Measurements from ENCODE around the gene DLG2. TPM values are rescaled to one million over a fixed set of nuclear protein-coding genes. Genes with fewer than 3 reads are reported as not detected.

DLG2 gene
- total RNA-seq, 1 donor from 2014 or later: 7.2 TPM

- Histone ChIP-seq H3K27me3 (ENCODE audit: low read depth) (no peaks in the 10 kb centered on the region), H3K9me3 (peaks cover 2% of the 10 kb centered on the region), H3K4me1 (no peaks in the 10 kb centered on the region), H3K4me3 (no peak overlapping the region), H3K27ac (no peak overlapping the region), H3K36me3 (no peaks in the 10 kb centered on the region)
- no peak for DNase-seq
- no peak for TF ChIP-seq CTCF (IDR thresholded peaks at IDR 0.05)
- intact Hi-C loops (cut with DNase I): no loop called here
- ATAC-seq: no peak
These were observed 358.0 kb downstream of the DLG2 start for GRCh38 chr11:85269109-85269508.

DNA sequence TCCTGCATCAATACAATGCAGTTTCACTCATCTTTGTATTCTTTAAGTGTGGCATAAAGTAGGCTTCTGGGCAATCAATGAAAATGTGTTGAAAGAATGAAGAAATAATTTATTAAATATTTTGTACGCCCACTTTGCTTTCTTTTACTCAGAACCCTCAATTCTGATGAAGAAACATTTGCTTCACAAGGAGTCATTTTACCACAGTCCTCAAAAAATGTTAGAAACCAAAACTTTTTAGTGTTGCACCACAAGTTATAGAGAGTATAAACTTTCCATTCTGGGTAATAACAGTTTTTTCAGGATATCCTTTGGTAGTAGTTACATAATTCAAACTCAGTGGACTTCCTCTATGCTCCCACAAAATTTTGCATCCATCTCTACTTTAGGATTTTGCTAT is 360.5 kb downstream of the DLG2 start:
- Histone ChIP-seq H3K27ac (no peak overlapping the region), H3K27me3 (ENCODE audit: low read depth) (no peaks in the 10 kb centered on the region), H3K36me3 (no peaks in the 10 kb centered on the region), H3K4me1 (no peaks in the 10 kb centered on the region), H3K4me3 (no peak overlapping the region), H3K9me3 (no peaks in the 10 kb centered on the region)
- no peak for TF ChIP-seq CTCF (IDR thresholded peaks at IDR 0.05)
- DNase-seq (no peak), ATAC-seq (no peak)
- intact Hi-C loops (cut with DNase I): no loop called here

GRCh38 chr11:85263328-85263727 is 363.8 kb downstream of the DLG2 start:
- ATAC-seq (no peak), DNase-seq (no peak)
- H3K36me3 ChIP-seq: no peaks in the 10 kb centered on the region
- intact Hi-C loops (cut with DNase I): no loop called here
- no peaks in the 10 kb centered on the region for H3K9me3 ChIP-seq
- no peaks in the 10 kb centered on the region for H3K27me3 ChIP-seq (ENCODE audit: low read depth)
- H3K27ac ChIP-seq: no peak overlapping the region
- H3K4me1 ChIP-seq: no peaks in the 10 kb centered on the region
- H3K4me3 ChIP-seq: no peak overlapping the region
- no peak for TF ChIP-seq CTCF (IDR thresholded peaks at IDR 0.05)

DNA sequence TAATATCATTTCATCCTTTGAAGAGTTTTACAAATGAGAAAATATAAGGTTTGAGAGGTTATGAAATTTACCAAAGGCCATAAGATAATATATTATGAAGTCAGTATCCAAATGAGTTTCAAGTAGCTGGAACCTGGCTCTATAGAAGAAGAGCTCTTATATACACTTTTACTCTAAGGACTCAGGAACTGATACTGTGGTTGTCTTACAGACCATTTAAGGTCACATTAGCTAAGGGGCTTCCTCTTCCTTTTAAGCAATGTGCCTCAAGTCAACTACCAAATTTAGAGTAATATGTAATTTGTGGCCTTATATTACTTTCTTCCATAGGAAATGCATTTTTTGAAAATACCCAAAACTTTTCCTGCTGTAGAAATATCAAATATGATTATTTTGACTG is 369.3 kb downstream of the DLG2 start:
- Histone ChIP-seq H3K27me3 (ENCODE audit: low read depth) (no peaks in the 10 kb centered on the region), H3K27ac (no peak overlapping the region), H3K4me3 (no peak overlapping the region), H3K9me3 (no peaks in the 10 kb centered on the region), H3K4me1 (no peaks in the 10 kb centered on the region), H3K36me3 (no peaks in the 10 kb centered on the region)
- TF ChIP-seq CTCF (IDR thresholded peaks at IDR 0.05): no peak
- intact Hi-C loops (cut with DNase I): no loop called here
- ATAC-seq (no peak), DNase-seq (no peak)

DNA sequence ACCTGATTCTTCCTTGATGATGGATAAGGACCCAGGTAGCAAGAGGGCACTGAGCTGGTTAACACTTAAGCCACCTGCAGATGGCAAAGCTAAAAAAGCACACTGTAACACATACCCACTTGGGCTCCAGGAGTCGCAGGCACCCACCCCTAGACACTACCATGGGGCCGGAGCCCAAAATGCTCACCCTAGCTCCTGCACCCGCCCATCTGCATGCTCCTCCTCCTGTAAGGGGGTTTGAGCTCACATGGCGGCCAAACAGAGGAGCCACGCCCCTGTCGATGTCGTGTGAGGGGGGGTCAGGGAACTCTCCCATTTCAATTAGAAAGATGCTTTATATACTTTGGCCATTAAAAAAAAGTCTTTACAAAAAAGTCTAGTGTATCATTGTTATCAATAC is 370.7 kb downstream of the DLG2 start:
- H3K27ac ChIP-seq: no peak overlapping the region
- H3K27me3 ChIP-seq (ENCODE audit: low read depth): no peaks in the 10 kb centered on the region
- intact Hi-C loops (cut with DNase I): no loop called here
- DNase-seq (no peak), ATAC-seq (no peak)
- H3K4me1 ChIP-seq: no peaks in the 10 kb centered on the region
- TF ChIP-seq CTCF (IDR thresholded peaks at IDR 0.05): no peak
- H3K36me3 ChIP-seq: no peaks in the 10 kb centered on the region
- H3K9me3 ChIP-seq: no peaks in the 10 kb centered on the region
- H3K4me3 ChIP-seq: no peak overlapping the region

- intact Hi-C loops (cut with DNase I): no loop called here
- no peaks in the 10 kb centered on the region for H3K27me3 ChIP-seq (ENCODE audit: low read depth)
- ATAC-seq (no peak), DNase-seq (no peak)
- H3K4me1 ChIP-seq: no peaks in the 10 kb centered on the region
- H3K9me3 ChIP-seq: no peaks in the 10 kb centered on the region
- H3K4me3 ChIP-seq: no peak overlapping the region
- no peaks in the 10 kb centered on the region for H3K36me3 ChIP-seq
- no peak for TF ChIP-seq CTCF (IDR thresholded peaks at IDR 0.05)
- H3K27ac ChIP-seq: no peak overlapping the region
These were observed 377.7 kb downstream of the DLG2 start for GRCh38 chr11:85249482-85249881.
